H1 (cell line): Measurements from ENCODE around the gene LRRC74B.

ENCODE experiments used
- CTCF ChIP-seq, 3 experiments: IDR thresholded peaks; 1 replicate in 2 of 3; 2 replicates in 1 of 3; pipeline versions ENCODE4 v1.5.1 to v1.6.1; 2011; ENCODE audit warnings: low read length in 3 of 3, mild to moderate bottlenecking in 3 of 3, inconsistent platforms in 2 of 3, low read depth in 1 of 3, moderate library complexity in 1 of 3; ENCODE audit not compliant: insufficient read depth in 1 of 3; ENCODE audit errors: control extremely low read depth in 1 of 3
- POLR2A ChIP-seq, 2 experiments: IDR thresholded peaks; 1 replicate in 1 of 2; 2 replicates in 1 of 2; pipeline ENCODE4 v1.6.1; 2011; ENCODE audit warnings: low read depth in 2 of 2, low read length in 2 of 2, mild to moderate bottlenecking in 2 of 2; ENCODE audit errors: control extremely low read depth in 1 of 2

- TF ChIP-seq CTCF (IDR thresholded peaks at IDR 0.05; ENCODE audit: control extremely low read depth in 1 of 3, insufficient read depth in 1 of 3, low read depth in 1 of 3, low read length in 3 of 3), result peak; percentile 93 to 96 (median 95)
- no peak for TF ChIP-seq POLR2A (IDR thresholded peaks at IDR 0.05; ENCODE audit: control extremely low read depth in 1 of 2, low read depth in 2 of 2, low read length in 2 of 2)
These were observed 57.0 kb downstream of the LRRC74B start for GRCh38 chr22:21102659-21103267.
